ENCODE measurements around the gene CDAN1.

CDAN1 gene

GRCh38 chr15:42734076-42734672 lies 2.8 kb downstream of the CDAN1 start:
- FAIRE-seq = no peak
- DNase-seq (ENCODE audit: low spot score) = no peak

- FAIRE-seq (no peak), DNase-seq (ENCODE audit: low spot score) (no peak)
Observed at GRCh38 chr15:42733027-42733426, 3.9 kb downstream of the CDAN1 start.

- no peak for FAIRE-seq
- no peak for DNase-seq (ENCODE audit: low spot score)
Observed at GRCh38 chr15:42732095-42732827, 4.7 kb downstream of the CDAN1 start.

- no peak for FAIRE-seq
- no peak for DNase-seq (ENCODE audit: low spot score)
Observed at GRCh38 chr15:42731461-42731860, 5.5 kb downstream of the CDAN1 start.

GRCh38 chr15:42730536-42730935 lies 6.4 kb downstream of the CDAN1 start:
- FAIRE-seq (no peak), DNase-seq (ENCODE audit: low spot score) (no peak)

- FAIRE-seq (no peak), DNase-seq (ENCODE audit: low spot score) (no peak)
Observed at GRCh38 chr15:42730135-42730534, 6.8 kb downstream of the CDAN1 start.

- FAIRE-seq (no peak), DNase-seq (ENCODE audit: low spot score) (no peak)
Observed at GRCh38 chr15:42729409-42729808, 7.5 kb downstream of the CDAN1 start.

GRCh38 chr15:42728972-42729371 lies 8.0 kb downstream of the CDAN1 start:
- DNase-seq (ENCODE audit: low spot score) (no peak), FAIRE-seq (no peak)

- no peak for DNase-seq (ENCODE audit: low spot score)
- no peak for FAIRE-seq
Observed at GRCh38 chr15:42728560-42728959, 8.4 kb downstream of the CDAN1 start.

- FAIRE-seq (no peak), DNase-seq (ENCODE audit: low spot score) (no peak)
Observed at GRCh38 chr15:42727750-42728381, 9.1 kb downstream of the CDAN1 start.

- DNase-seq (ENCODE audit: low spot score) (no peak), FAIRE-seq (no peak)
Observed at GRCh38 chr15:42726114-42726513, 10.8 kb downstream of the CDAN1 start.

- FAIRE-seq (no peak), DNase-seq (ENCODE audit: low spot score) (no peak)
Observed at GRCh38 chr15:42725331-42725903, 11.5 kb downstream of the CDAN1 start.

- FAIRE-seq = no peak
- DNase-seq (ENCODE audit: low spot score) = no peak
Observed at GRCh38 chr15:42724276-42724675, 12.7 kb downstream of the CDAN1 start.

- no peak for FAIRE-seq
- DNase-seq (ENCODE audit: low spot score) = no peak
Observed at GRCh38 chr15:42723068-42723467, 13.9 kb downstream of the CDAN1 start.

- DNase-seq (ENCODE audit: low spot score) (no peak), FAIRE-seq (no peak)
Observed at GRCh38 chr15:42721916-42722315, 15.0 kb downstream of the CDAN1 start.

GRCh38 chr15:42721016-42721415 lies 15.9 kb downstream of the CDAN1 start:
- FAIRE-seq (no peak), DNase-seq (ENCODE audit: low spot score) (no peak)

- DNase-seq (ENCODE audit: low spot score) (no peak), FAIRE-seq (no peak)
Observed at GRCh38 chr15:42720071-42720470, 16.9 kb downstream of the CDAN1 start.

- DNase-seq (ENCODE audit: low spot score) (no peak), FAIRE-seq (no peak)
Observed at GRCh38 chr15:42719043-42719442, 17.9 kb downstream of the CDAN1 start.

GRCh38 chr15:42716626-42717025 lies 20.3 kb downstream of the CDAN1 start:
- FAIRE-seq (no peak), DNase-seq (ENCODE audit: low spot score) (no peak)

- DNase-seq (ENCODE audit: low spot score) (no peak), FAIRE-seq (no peak)
Observed at GRCh38 chr15:42716125-42716524, 20.8 kb downstream of the CDAN1 start.

GRCh38 chr15:42712584-42712983 lies 24.3 kb downstream of the CDAN1 start:
- DNase-seq (ENCODE audit: low spot score) (no peak), FAIRE-seq (no peak)

- FAIRE-seq (no peak), DNase-seq (ENCODE audit: low spot score) (no peak)
Observed at GRCh38 chr15:42711746-42712145, 25.2 kb downstream of the CDAN1 start.
